ENCODE measurements around the gene TLR9. TPM values are rescaled to one million over a fixed set of nuclear protein-coding genes. Genes with fewer than 3 reads are reported as not detected.

Gene TLR9
- total RNA-seq, 1 donor from 2014 or later: not detected

DNA sequence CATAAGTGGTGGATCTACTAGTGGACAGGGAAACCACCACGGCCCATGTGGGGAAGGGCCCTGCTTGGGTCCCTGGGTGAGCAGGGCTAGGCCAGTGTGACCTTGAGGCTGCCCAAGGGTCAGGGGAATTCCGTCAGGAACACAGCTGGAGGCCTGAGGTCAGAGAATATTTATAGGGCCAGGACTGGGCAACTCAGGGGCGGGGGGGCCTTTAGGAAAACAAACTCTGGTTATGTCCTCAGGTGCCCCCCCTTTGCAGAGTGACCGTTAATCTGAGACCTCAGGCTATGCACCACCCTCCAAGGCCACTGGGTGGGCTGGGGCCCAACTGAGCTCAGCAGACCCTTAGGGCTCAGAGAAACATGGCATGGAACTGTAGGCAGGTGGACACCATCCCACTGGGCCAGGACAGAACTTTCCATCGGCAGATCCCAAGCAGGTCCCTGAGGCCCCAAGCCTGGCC is 11.0 kb upstream of the TLR9 start:
- no peak for FAIRE-seq
- TF ChIP-seq, protein P1, sequence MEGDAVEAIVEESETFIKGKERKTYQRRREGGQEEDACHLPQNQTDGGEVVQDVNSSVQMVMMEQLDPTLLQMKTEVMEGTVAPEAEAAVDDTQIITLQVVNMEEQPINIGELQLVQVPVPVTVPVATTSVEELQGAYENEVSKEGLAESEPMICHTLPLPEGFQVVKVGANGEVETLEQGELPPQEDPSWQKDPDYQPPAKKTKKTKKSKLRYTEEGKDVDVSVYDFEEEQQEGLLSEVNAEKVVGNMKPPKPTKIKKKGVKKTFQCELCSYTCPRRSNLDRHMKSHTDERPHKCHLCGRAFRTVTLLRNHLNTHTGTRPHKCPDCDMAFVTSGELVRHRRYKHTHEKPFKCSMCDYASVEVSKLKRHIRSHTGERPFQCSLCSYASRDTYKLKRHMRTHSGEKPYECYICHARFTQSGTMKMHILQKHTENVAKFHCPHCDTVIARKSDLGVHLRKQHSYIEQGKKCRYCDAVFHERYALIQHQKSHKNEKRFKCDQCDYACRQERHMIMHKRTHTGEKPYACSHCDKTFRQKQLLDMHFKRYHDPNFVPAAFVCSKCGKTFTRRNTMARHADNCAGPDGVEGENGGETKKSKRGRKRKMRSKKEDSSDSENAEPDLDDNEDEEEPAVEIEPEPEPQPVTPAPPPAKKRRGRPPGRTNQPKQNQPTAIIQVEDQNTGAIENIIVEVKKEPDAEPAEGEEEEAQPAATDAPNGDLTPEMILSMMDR (IDR thresholded peaks at IDR 0.05; ENCODE audit: insufficient read depth, low read length, severe bottlenecking): no peak
- H3K27me3 ChIP-seq (ENCODE audit: control insufficient read depth, insufficient read depth, low read length): no peaks in the 10 kb centered on the region
- H3K4me3 ChIP-seq (ENCODE audit: low read depth, low read length): no peak overlapping the region
- peaks cover 11% of the 10 kb centered on the region for H3K36me3 ChIP-seq (ENCODE audit: control insufficient read depth, insufficient read depth, low read length)
- no peak for DNase-seq (ENCODE audit: low read depth)

DNA sequence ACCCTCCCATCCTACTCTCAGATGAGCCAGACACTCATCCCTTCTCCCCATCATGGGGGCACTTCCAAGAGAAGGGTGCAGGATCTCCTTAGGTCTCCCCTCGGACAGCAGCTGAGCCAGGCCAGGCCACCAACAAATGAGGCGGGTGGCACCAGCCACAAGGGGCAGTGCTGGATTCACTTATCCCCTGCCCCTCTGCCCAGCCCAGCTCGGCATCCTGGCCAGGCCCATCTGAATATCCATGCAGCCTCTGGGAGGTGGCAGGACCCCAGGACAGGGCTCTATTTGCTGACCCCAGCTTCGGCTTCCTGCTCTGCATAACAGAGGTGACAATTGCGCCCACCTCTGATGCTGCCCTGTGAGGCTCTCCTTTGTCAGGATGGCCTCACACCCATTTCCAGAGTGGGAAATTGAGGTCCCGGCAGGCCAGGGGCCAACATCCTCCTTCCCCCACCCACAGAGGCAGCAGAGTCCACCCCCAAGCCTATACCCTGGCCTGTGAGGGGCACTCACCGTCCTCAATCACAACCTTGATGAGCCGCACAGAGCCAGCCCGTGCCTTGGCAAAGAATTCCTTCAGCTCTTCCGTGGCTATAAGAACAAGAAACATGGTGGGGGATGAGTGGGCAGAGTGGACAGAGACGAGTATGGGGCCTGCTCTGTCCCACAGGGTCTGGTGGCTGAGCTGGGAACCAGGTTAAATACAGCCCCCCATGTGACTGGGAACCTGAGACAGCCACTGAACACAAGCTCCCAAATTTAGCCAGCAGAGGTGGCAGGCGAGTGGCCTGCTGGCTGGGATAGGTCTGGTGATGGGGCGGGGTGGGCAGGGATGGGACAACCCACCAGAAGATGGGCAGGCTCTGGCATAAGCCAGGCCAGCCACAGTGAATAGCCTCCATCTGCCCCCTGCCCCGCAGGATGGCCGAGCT is 9.3 kb upstream of the TLR9 start:
- Histone ChIP-seq H3K36me3 (ENCODE audit: control insufficient read depth, insufficient read depth, low read length) (peaks cover 20% of the 10 kb centered on the region), H3K27me3 (ENCODE audit: control insufficient read depth, insufficient read depth, low read length) (no peaks in the 10 kb centered on the region), H3K4me3 (ENCODE audit: low read depth, low read length) (no peak overlapping the region)
- TF ChIP-seq, protein P1 (IDR thresholded peaks at IDR 0.05; ENCODE audit: insufficient read depth, low read length, severe bottlenecking): no peak
- FAIRE-seq (no peak), DNase-seq (ENCODE audit: low read depth) (no peak)

DNA sequence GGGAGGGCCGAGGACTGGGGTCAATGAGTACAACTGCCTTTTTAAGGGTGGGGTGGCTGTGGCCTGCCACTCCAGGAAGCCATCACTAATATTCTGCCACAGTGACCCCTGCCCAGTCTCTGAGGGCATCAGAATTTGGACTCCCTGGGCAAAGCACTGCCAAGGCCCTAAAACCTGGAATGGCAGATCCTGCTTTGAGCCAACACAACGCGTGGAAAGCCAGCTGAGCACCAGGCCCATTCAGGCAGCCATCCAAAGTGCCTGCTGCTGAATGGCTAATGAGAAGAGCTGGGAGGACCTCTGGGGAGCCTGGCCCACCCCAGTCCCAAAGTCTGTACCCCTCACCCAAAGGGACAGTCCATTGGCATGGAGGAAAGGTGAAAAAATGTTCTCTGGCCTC is 8.5 kb upstream of the TLR9 start:
- Histone ChIP-seq H3K36me3 (ENCODE audit: control insufficient read depth, insufficient read depth, low read length) (peaks cover 24% of the 10 kb centered on the region), H3K27me3 (ENCODE audit: control insufficient read depth, insufficient read depth, low read length) (no peaks in the 10 kb centered on the region), H3K4me3 (ENCODE audit: low read depth, low read length) (no peak overlapping the region)
- no peak for FAIRE-seq
- TF ChIP-seq, protein P1 (IDR thresholded peaks at IDR 0.05; ENCODE audit: insufficient read depth, low read length, severe bottlenecking): no peak
- DNase-seq (ENCODE audit: low read depth): no peak

DNA sequence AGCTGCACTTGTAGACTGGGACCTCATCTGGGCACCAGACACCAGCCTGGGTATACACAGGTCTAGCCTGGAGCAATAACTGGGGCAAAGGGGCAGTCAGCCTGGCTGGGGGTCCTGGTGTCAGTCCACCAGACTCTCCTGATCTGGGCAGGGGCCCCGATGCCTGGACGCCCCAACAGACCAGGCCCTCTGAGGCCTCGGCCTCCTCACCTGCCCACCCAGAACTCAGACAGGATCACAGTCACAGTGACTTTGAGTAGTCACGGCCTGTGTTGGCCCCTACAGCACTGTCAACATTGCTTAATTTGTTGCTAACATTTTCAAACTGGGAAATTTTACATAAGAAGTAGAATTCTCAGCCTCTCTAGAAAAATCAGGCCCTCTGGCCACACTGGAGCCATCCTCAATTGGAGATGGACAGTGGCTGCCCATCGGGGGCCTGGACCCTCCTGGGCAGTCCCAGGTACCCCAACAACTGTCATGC is 7.7 kb upstream of the TLR9 start:
- DNase-seq (ENCODE audit: low read depth) (no peak), FAIRE-seq (no peak)
- peaks cover 24% of the 10 kb centered on the region for H3K36me3 ChIP-seq (ENCODE audit: control insufficient read depth, insufficient read depth, low read length)
- H3K27me3 ChIP-seq (ENCODE audit: control insufficient read depth, insufficient read depth, low read length): no peaks in the 10 kb centered on the region
- no peak overlapping the region for H3K4me3 ChIP-seq (ENCODE audit: low read depth, low read length)
- TF ChIP-seq, protein P1 (IDR thresholded peaks at IDR 0.05; ENCODE audit: insufficient read depth, low read length, severe bottlenecking): no peak

DNA sequence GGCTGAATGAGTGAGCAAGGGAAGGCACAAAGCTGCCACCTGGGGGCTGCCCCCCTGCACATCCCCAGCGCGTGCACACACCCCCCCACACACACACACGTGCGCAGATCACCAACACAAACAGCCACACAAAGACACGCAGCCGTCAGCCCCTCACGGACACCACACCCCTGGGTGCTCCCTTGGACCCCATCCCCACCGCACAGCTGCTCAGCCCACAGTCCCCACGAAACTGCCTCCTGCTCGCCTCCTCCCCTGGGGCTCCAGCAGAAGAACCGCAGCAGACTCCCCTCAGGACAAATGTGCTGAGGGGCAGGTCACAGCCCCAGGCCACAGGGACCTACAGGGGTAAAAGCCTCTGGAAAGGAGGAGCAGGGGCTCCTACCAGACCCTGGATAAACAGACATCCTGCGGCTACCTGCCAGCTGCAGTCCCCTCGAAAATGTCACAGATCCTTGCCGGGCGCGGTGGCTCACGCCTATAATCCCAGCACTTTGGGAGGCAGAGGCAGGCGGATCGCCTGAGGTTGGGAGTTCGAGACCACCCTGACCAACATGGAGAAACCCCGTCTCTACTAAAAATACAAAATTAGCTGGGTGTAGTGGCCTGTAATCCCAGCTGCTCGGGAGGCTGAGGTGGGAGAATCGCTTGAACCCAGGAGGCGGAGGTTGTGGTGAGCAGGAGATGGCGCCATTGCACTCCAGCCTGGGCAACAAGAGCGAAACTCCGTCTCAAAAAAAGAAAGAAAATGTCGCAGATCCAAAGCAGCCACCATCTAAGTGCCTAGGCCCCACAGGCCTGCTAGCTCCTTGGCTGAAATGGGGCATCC is 7.0 kb upstream of the TLR9 start:
- DNase-seq (ENCODE audit: low read depth) (no peak), FAIRE-seq (no peak)
- H3K4me3 ChIP-seq (ENCODE audit: low read depth, low read length): no peak overlapping the region
- TF ChIP-seq, protein P1 (IDR thresholded peaks at IDR 0.05; ENCODE audit: insufficient read depth, low read length, severe bottlenecking): no peak
- H3K27me3 ChIP-seq (ENCODE audit: control insufficient read depth, insufficient read depth, low read length): no peaks in the 10 kb centered on the region
- H3K36me3 ChIP-seq (ENCODE audit: control insufficient read depth, insufficient read depth, low read length): peaks cover 24% of the 10 kb centered on the region

All from bronchial epithelial cell (primary cell).